GM18526 (cell line): Measurements from ENCODE around the gene TAPT1.

Experiments
- POLR2A ChIP-seq: IDR thresholded peaks from 3 replicates; pipeline ENCODE4 v1.6.1; 2011; ENCODE audit not compliant: insufficient read length; ENCODE audit errors: extremely low read depth

The TAPT1 gene

GRCh38 chr4:16253127-16253960 lies 27.1 kb upstream of the TAPT1 start:
- no peak for TF ChIP-seq POLR2A

- no peak for TF ChIP-seq POLR2A
These were observed 24.5 kb upstream of the TAPT1 start for GRCh38 chr4:16250661-16251365.

- TF ChIP-seq POLR2A = no peak
These were observed 22.3 kb upstream of the TAPT1 start for GRCh38 chr4:16248605-16249004.

DNA sequence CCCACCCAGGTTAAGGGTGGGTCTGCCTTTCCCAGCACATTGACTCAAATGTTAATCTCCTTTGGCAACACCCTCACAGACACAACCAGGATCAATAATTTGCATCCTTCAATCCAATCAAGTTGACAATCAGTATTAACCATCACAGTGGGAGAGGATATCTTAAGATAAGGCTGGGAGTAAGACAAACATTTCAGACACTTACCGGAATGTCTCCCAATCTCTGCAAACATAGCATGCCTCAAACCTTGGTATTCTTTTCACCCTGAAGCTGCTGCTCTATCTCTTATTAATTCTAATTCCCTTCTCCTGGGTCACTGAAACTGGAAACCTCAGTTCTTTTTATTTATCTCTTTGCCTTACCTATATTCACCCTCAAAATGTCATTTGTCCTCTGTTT lies 19.0 kb upstream of the TAPT1 start:
- no peak for TF ChIP-seq POLR2A

GRCh38 chr4:16243285-16243684 lies 17.0 kb upstream of the TAPT1 start:
- TF ChIP-seq POLR2A = no peak

GRCh38 chr4:16240300-16240699 lies 14.0 kb upstream of the TAPT1 start:
- no peak for TF ChIP-seq POLR2A

DNA sequence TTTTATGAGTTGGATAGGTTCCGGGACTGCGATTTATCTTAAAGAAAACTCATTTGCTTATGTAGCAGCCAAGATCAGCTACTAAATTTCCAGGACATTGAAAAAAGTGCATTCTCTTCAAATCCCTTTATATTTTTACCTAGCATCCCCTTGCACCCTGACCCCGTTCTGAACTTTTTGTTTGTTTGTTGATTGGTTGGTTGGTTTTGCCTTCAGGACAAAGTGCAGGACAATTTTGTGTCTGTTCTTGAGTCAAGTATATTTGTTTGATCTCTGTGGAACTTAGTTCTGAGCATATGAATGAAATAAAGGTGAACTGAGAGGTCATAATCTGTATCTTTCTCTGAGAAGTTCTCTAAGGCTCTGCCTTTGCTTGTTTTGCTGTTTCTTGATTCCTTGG lies 12.8 kb upstream of the TAPT1 start:
- no peak for TF ChIP-seq POLR2A

DNA sequence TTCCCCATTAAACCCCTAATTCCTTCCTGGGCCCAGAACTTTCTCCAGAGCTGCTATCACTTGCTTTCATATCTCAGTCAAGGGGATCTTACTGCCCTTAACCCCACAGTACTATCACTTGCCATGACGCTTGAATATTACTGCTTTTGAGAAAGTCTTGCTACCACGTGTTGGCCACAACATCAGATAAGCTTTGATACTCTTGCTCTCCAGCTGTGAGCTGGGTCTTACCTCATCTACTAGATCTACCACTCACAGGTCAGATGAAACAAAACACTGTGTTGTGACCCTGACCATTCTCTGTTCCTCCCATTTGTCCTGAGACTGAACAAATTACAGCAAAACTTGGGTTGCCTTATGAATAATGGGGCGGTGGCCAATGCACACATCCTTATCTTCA lies 12.1 kb upstream of the TAPT1 start:
- TF ChIP-seq POLR2A = no peak

DNA sequence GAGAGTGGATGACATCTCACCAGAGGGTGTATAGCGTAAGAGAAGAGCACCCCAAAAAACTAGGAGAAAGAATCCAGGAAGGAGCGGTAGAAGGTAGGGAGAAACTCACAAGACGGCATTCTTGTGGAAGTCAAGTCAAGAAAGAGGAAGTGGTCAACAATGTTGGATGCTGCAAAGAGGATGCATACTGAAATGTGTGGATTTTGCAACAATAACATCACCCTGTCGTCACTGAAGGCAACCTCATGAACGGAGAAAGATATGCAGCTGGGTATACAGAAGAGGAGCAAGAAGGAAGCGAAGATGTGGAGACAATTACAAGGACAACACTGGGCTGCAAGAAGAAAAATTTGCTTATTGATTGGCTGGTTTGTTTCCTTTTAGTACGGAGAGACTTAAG lies 11.4 kb upstream of the TAPT1 start:
- no peak for TF ChIP-seq POLR2A

DNA sequence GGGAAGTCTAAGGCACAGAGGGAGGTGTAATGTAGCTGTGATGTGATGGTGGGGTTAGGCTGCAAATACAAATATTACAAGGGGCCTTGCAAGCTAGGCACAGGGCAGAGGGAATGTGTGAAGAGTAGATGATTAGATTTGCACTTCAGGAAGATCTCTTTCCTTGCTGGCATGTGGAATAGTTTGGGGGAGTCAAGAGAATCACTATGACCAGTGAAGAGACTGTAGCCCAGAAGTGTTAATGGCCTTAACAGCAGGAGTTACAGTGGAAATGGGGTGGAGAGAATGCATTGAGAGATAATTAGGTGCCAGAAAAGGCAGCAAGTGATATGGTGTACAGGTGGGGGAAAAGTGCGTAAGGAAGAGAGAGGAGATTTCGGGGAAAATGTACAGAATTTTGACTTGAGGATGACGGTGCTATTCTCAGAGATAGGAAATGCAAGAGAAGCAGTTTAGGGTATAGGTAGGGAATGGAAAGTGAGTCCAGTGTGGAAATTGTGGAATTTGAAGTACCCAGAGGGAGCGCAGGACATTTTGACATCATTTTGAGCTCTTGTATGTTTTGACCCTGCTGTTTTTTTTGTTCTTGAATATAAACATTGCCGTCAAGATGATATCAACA lies 10.2 kb upstream of the TAPT1 start:
- TF ChIP-seq POLR2A = no peak

DNA sequence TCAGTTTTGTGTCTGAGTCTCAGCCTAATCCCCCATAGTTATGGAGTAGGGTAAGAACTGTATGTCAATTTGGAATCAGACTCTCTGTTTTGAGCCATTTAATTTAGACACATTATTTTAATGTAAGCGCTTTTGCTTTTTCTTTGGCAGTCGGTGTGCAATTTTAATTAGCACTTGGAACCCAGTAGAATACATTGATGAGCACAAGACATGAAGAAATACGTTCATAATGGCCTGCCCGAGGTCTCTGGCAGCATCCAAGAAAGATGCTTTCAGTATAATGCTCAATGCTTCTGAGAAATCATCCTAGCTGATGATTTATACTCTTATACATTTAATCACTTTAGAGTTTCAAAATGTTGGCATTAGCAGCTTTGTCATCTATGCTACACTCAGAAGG lies 8.9 kb upstream of the TAPT1 start:
- no peak for TF ChIP-seq POLR2A

- no peak for TF ChIP-seq POLR2A
These were observed 7.4 kb upstream of the TAPT1 start for GRCh38 chr4:16233569-16234177.

DNA sequence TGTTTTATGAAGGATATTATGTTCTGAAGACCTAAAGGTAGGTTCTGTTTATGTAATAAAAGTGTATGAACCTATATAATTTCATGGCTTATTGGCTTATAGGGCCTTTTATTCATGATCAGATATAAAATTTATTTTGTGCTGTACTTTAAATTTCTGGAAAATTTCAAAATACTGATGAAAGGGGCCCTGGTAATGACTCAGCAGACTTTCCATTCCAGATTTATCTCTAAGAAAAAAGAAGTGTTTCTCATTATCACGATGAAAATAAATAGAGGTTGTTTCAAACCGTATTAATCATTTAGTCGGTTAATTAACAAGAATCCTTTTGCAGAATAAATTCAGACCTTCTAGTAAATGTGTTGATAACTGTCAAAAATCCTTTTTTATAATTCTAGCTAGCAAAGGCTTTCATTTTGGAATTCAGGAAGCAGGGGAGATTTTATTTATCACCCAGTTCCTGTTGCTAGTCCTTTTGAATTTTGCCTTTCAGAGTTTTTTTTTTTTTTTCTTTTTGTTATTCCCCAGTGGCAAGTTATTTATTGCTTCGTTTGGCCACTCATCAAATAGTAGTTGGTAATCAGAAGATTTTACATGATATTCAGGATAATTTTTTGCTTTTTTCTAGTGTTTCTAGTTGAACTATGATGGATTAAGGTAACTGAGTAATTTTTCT lies 5.4 kb upstream of the TAPT1 start:
- no peak for TF ChIP-seq POLR2A

DNA sequence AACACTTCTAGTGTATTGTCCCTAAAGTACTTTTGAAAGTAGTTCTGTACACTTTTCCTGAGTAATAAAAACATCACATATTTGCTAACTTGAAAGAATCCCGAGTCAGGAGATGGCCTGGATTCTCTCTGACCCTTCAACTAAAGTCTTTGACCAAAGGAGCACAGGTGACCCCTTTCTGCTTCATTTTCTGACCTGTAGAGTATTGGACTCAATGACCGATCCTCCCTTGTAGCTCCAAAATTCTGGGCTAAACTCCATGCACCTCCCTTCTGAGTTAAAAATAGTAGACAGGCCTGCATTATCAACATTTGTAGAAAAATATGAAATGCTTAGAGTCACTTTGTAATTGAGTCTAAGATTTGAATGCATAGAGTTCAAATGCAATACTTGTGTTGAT lies 4.0 kb upstream of the TAPT1 start:
- TF ChIP-seq POLR2A = no peak

GRCh38 chr4:16229604-16230003 lies 3.3 kb upstream of the TAPT1 start:
- no peak for TF ChIP-seq POLR2A

DNA sequence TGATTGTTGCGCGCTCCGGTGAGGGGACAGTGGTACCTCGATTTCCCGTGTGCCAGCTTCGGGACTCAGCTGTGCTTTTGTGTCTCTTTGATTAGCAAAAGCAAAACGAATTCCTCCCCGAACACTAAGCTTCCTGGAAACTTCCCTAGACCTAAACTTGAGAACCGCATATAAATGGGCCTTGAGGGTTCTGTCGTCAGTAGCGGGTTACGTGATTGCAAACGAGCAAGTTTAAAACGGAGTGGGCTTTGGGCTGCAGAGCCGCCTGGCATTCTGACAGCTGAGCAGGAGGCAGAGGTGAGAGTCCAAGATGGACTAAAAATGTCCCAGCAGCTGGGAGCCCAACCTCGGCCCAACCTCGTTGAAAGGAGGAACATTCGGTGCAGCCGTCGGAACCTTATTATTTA lies 1.2 kb upstream of the TAPT1 start:
- no peak for TF ChIP-seq POLR2A
